Kidney (tissue), 14 donors: Measurements from ENCODE around the gene FBXL17. TPM values are rescaled to one million over a fixed set of nuclear protein-coding genes. Genes with fewer than 3 reads are reported as not detected.

Experiments
- DNase-seq, 5 donors: peaks; one replicate each; pipeline ENCODE4 v3.0.0-alpha.2; 2013 to 2020
- FAIRE-seq: peaks from 2 replicates; lab custom pipeline; 2012; peaks lifted over from hg19 to GRCh38; lab: Jason Lieb, UNC
- H3K27ac ChIP-seq, 2 donors: one replicate each; pipeline ENCODE4 v1.7.0; 2013; ENCODE audit warnings: low read depth in 2 of 2, low read length in 2 of 2, inconsistent platforms in 1 of 2
- H3K27me3 ChIP-seq: one replicate; pipeline ENCODE4 v1.7.1; 2013; ENCODE audit warnings: low read length, inconsistent platforms; ENCODE audit not compliant: control insufficient read depth, insufficient read depth
- H3K36me3 ChIP-seq, 3 donors: one replicate each; pipeline versions ENCODE4 v1.7.0 to v1.7.1; 2013; ENCODE audit warnings: low read length in 3 of 3, control low read depth in 1 of 3, inconsistent platforms in 1 of 3; ENCODE audit not compliant: insufficient read depth in 3 of 3, control insufficient read depth in 2 of 3
- H3K4me1 ChIP-seq, 3 donors: one replicate each; pipeline versions ENCODE4 v1.7.0 to v1.7.1; 2013; ENCODE audit warnings: low read length in 3 of 3, inconsistent platforms in 1 of 3, low read depth in 1 of 3; ENCODE audit not compliant: control insufficient read depth in 2 of 3, insufficient read depth in 2 of 3
- H3K4me3 ChIP-seq, 3 donors: one replicate each; pipeline versions ENCODE4 v1.7.0 to v1.8.1; 2013; ENCODE audit warnings: low read length in 3 of 3, control low read depth in 1 of 3, inconsistent platforms in 1 of 3
- H3K9ac ChIP-seq, 3 donors: one replicate each; pipeline versions ENCODE4 v1.7.0 to v1.7.1; 2013; ENCODE audit warnings: low read length in 3 of 3, control low read depth in 1 of 3, inconsistent platforms in 1 of 3
- H3K9me3 ChIP-seq, 3 donors: one replicate each; pipeline versions ENCODE4 v1.7.0 to v1.7.1; 2013; ENCODE audit warnings: low read length in 3 of 3, control low read depth in 1 of 3, inconsistent platforms in 1 of 3; ENCODE audit not compliant: control insufficient read depth in 2 of 3, insufficient read depth in 1 of 3
- intact Hi-C: fragments of 100-400 bp; cut with DNase I; formaldehyde crosslinking; loops from one replicate; pipeline ENCODE4 v1.11.1; 2022
- polyA plus RNA-seq: library from polyadenylated mRNA; stranded (reverse); fragments of 350-450 nt; fragmentation: Illumina TruSeq; extraction: RNeasy Lipid Tissue Mini Kit (QIAGEN cat#74804); gene quantifications from one replicate; pipeline ENCODE4 v1.2.3, GENCODE V29; 2014; ENCODE audit warnings: low read depth, low replicate concordance; ENCODE audit not compliant: insufficient read depth
- total RNA-seq: library from RNA; stranded (reverse); fragmentation: NEBNext Ultra II Directional; extraction: Animal tissue kit (Norgen Biotek cat#: 25700); gene quantifications from one replicate; pipeline ENCODE4 v1.2.1, GENCODE V29; 2021
- TF ChIP-seq, protein P1 (sequence below): IDR thresholded peaks from 3 replicates; pipeline ENCODE4 v1.5.1; 2012; ENCODE audit warnings: mild to moderate bottlenecking, moderate library complexity, borderline replicate concordance; ENCODE audit not compliant: insufficient read depth; ENCODE audit errors: extremely low read depth
- donor health status: control.
- donor health status: control.
- donor health status: control.
- donor health status: control.
- donor health status: control.
- donor health status: DM: yes; HTN: yes; CAD: no.
- donor health status: Normal renal cell carcinoma (clear cell type).

FBXL17 gene
- total and polyA plus RNA-seq, 2 donors from 2014 or later: 11.7 to 26.5 TPM

DNA sequence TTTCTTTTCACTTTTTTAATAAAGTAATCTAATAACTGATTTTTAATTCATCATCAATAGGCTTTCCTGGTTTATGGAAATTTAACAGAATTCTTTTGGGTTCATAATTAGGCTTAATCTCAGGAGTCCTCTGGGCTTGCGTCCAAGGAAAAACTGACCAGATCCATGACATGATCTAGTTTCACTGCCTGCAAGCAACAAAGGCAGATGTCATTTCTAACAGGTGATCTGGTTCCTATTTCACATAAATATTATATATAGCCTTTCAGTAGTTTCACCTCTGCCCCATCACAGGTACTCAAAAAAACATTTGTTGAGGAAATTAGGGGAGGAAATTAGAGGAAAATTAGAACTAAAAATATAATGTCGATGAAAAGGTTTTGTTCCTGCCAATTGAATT, 126.4 kb downstream of the FBXL17 start:
- FAIRE-seq: no peak

DNA sequence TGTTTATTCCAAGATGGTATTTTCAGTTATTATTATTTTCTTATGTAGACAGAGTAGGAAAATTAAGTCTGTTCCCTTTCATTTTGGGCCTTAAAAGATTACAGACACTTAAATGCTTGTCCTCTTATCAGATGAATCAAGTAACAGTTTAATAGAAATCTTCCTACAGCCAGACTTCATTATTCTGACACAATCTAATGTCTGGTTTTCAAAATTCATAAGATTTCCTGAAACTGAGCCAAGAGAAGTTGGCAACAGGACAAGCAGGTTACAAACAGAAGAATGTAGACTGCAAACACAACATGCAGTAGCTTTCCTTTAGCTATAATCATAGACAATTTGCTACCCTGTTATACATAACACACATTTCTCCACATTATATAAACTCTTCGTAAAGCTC, 130.5 kb downstream of the FBXL17 start:
- H3K4me3 ChIP-seq: no peak overlapping the region
- DNase-seq: peak in 1 of 5 donors; percentile 13
- H3K36me3 ChIP-seq: no peaks in the 10 kb centered on the region
- no peaks in the 10 kb centered on the region for H3K4me1 ChIP-seq
- intact Hi-C loops: no loop called here
- TF ChIP-seq, protein P1, sequence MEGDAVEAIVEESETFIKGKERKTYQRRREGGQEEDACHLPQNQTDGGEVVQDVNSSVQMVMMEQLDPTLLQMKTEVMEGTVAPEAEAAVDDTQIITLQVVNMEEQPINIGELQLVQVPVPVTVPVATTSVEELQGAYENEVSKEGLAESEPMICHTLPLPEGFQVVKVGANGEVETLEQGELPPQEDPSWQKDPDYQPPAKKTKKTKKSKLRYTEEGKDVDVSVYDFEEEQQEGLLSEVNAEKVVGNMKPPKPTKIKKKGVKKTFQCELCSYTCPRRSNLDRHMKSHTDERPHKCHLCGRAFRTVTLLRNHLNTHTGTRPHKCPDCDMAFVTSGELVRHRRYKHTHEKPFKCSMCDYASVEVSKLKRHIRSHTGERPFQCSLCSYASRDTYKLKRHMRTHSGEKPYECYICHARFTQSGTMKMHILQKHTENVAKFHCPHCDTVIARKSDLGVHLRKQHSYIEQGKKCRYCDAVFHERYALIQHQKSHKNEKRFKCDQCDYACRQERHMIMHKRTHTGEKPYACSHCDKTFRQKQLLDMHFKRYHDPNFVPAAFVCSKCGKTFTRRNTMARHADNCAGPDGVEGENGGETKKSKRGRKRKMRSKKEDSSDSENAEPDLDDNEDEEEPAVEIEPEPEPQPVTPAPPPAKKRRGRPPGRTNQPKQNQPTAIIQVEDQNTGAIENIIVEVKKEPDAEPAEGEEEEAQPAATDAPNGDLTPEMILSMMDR: no peak
- H3K9me3 ChIP-seq: no peaks in the 10 kb centered on the region
- FAIRE-seq: no peak
- H3K27me3 ChIP-seq: no peaks in the 10 kb centered on the region
- no peak overlapping the region for H3K27ac ChIP-seq
- H3K9ac ChIP-seq: no peak overlapping the region

More for the DNA sequence above, 126.4 kb downstream of the FBXL17 start:
- peak in 1 of 5 donors; percentile 13 for DNase-seq
- Histone ChIP-seq H3K9ac (no peak overlapping the region), H3K27ac (no peak overlapping the region), H3K4me1 (peaks cover 0 to 1% (median 0%) of the 10 kb centered on the region in 3 donors), H3K9me3 (no peaks in the 10 kb centered on the region), H3K27me3 (no peaks in the 10 kb centered on the region), H3K4me3 (no peak overlapping the region), H3K36me3 (no peaks in the 10 kb centered on the region)
- TF ChIP-seq, protein P1: no peak
- intact Hi-C loops: no loop called here

DNA sequence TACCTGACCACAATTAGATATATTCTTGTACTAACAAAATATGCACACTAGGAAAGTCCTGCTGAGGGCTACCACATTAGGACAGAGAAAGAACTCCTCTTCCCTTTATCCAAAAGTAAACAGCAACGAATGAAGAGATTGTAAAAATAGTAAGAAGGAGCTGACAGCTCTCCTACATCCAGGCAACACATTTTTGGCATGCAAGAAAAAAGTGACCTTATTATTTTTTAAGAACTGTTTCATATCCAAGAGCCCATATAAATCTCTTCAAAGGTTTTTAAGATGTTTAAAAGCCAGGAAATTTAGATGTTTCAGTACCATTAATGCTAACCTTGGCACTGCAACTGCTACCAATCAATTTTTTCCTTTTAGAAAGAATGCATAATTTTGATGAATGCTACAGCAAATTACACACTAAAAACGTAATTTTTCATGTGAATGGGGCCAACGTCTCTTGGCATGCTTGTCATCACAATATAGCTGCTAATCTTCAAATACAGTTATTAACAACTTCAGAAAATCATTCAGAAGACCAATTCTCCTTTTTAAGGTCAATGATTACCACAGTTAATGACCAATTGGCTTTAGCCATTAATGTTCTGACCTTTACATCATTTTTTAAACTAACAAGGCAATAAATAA, 132.0 kb downstream of the FBXL17 start:
- DNase-seq (no peak), FAIRE-seq (no peak)
- H3K4me1 ChIP-seq: no peaks in the 10 kb centered on the region
- H3K36me3 ChIP-seq: no peaks in the 10 kb centered on the region
- no peak overlapping the region for H3K27ac ChIP-seq
- no peaks in the 10 kb centered on the region for H3K27me3 ChIP-seq
- TF ChIP-seq, protein P1: no peak
- H3K9ac ChIP-seq: no peak overlapping the region
- intact Hi-C loops: no loop called here
- H3K9me3 ChIP-seq: no peaks in the 10 kb centered on the region
- H3K4me3 ChIP-seq: no peak overlapping the region
